ENCODE results near the gene SPOPL.
"Not testable (repeated sequence)": the region's sequence is repeated elsewhere in the genome, so short reads cannot be mapped to it uniquely, and the experiment has no call there.

SPOPL gene

GRCh38 chr2:138501425-138502254 lies at the start of gene SPOPL:
Gene SPOPL (plus strand): TSS chr2:138501770. CDS start chr2:138550217, 48,447 bp downstream.
- in situ Hi-C loops (cut with HindIII; ENCODE audit: low sequenced_read_pairs) = no loop called here

- in situ Hi-C loops (cut with HindIII; ENCODE audit: low sequenced_read_pairs) = no loop called here
Measured at GRCh38 chr2:138452324-138452723, 49.2 kb upstream of the SPOPL start.

- in situ Hi-C loops (cut with HindIII; ENCODE audit: low sequenced_read_pairs) = no loop called here
Measured at GRCh38 chr2:138453815-138454214, 47.8 kb upstream of the SPOPL start.

GRCh38 chr2:138454761-138455160 lies 46.8 kb upstream of the SPOPL start:
- in situ Hi-C loops (cut with HindIII; ENCODE audit: low sequenced_read_pairs) = no loop called here

- in situ Hi-C loops (cut with HindIII; ENCODE audit: low sequenced_read_pairs) = no loop called here
Measured at GRCh38 chr2:138455275-138455674, 46.3 kb upstream of the SPOPL start.

- in situ Hi-C loops (cut with HindIII; ENCODE audit: low sequenced_read_pairs) = no loop called here
Measured at GRCh38 chr2:138455691-138456090, 45.9 kb upstream of the SPOPL start.

- in situ Hi-C loops (cut with HindIII; ENCODE audit: low sequenced_read_pairs) = not testable (repeated sequence)
Measured at GRCh38 chr2:138462689-138463088, 38.9 kb upstream of the SPOPL start.

GRCh38 chr2:138468617-138469016 lies 33.0 kb upstream of the SPOPL start:
- in situ Hi-C loops (cut with HindIII; ENCODE audit: low sequenced_read_pairs) = no loop called here

- in situ Hi-C loops (cut with HindIII; ENCODE audit: low sequenced_read_pairs) = no loop called here
Measured at GRCh38 chr2:138469411-138469810, 32.2 kb upstream of the SPOPL start.

- in situ Hi-C loops (cut with HindIII; ENCODE audit: low sequenced_read_pairs) = no loop called here
Measured at GRCh38 chr2:138470941-138471340, 30.6 kb upstream of the SPOPL start.

- in situ Hi-C loops (cut with HindIII; ENCODE audit: low sequenced_read_pairs) = no loop called here
Measured at GRCh38 chr2:138474100-138474825, 27.3 kb upstream of the SPOPL start.

GRCh38 chr2:138475277-138475776 lies 26.2 kb upstream of the SPOPL start:
- in situ Hi-C loops (cut with HindIII; ENCODE audit: low sequenced_read_pairs) = no loop called here

GRCh38 chr2:138476186-138476585 lies 25.4 kb upstream of the SPOPL start:
- in situ Hi-C loops (cut with HindIII; ENCODE audit: low sequenced_read_pairs) = no loop called here

- in situ Hi-C loops (cut with HindIII; ENCODE audit: low sequenced_read_pairs) = no loop called here
Measured at GRCh38 chr2:138476940-138477339, 24.6 kb upstream of the SPOPL start.

- in situ Hi-C loops (cut with HindIII; ENCODE audit: low sequenced_read_pairs) = not testable (repeated sequence)
Measured at GRCh38 chr2:138482796-138483195, 18.8 kb upstream of the SPOPL start.

GRCh38 chr2:138485019-138485418 lies 16.6 kb upstream of the SPOPL start:
- in situ Hi-C loops (cut with HindIII; ENCODE audit: low sequenced_read_pairs) = no loop called here

- in situ Hi-C loops (cut with HindIII; ENCODE audit: low sequenced_read_pairs) = no loop called here
Measured at GRCh38 chr2:138486363-138487198, 15.0 kb upstream of the SPOPL start.

GRCh38 chr2:138490673-138491494 lies 10.7 kb upstream of the SPOPL start:
- in situ Hi-C loops (cut with HindIII; ENCODE audit: low sequenced_read_pairs) = no loop called here

- in situ Hi-C loops (cut with HindIII; ENCODE audit: low sequenced_read_pairs) = no loop called here
Measured at GRCh38 chr2:138491495-138491862, 10.1 kb upstream of the SPOPL start.

GRCh38 chr2:138492160-138492559 lies 9.4 kb upstream of the SPOPL start:
- in situ Hi-C loops (cut with HindIII; ENCODE audit: low sequenced_read_pairs) = no loop called here
